ENCODE measurements around the gene DUSP12. TPM values are rescaled to one million over a fixed set of nuclear protein-coding genes. Genes with fewer than 3 reads are reported as not detected.
A peak's percentile ranks its signal among the peaks of the same experiment; 100 is the strongest.

The DUSP12 gene
- total and polyA plus RNA-seq, 2 experiments from 2014 or later, result 35.4 to 47.9 TPM

DNA sequence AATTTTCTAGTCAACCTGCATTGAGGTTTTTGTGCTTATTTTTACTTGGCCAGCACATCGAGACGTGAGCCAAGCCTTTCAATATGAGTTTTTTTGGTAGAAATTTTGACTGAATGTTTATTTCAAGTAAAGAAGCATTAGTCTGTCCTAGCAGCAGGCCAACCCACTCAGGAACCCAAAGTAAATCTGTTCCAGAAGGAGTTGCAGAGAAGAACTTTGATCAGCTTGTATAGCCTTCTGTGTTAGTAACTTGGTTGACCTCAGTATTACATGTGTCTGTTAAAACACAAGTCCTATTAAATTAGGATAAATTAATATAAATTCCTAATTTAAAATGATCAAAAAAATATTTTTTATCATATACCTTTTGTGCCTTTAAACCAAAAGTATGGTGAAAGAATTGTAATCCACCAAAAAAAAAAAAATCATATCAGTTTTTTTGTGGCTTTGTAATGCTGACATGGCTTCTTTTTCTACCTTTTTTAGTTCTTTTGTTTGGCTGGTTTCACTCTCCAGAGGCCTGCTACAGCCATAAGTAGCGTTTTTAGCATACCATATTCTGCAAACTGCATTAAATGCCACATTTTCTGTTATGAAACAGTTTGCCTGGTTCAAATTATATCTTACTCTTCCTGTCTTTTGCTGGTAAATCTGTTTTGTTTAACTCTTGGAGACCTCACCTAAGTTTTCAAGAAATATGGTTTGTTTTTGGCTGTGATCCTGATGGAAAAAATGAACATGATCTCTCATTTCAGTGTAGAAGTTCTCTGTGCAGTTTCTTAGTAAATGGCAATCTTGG, 56.0 kb downstream of the DUSP12 start:
- H3K9me3 ChIP-seq (ENCODE audit: low read depth), result no peaks in the 10 kb centered on the region
- peak overlapping the region; percentile 2 for H3K4me2 ChIP-seq
- peaks cover 19% of the 10 kb centered on the region for H3K4me1 ChIP-seq (ENCODE audit: insufficient read depth)
- no peak overlapping the region for H3K4me3 ChIP-seq
- H2AFZ ChIP-seq, result no peak overlapping the region
- DNase-seq (ENCODE audit: low spot score), result no peak
- TF ChIP-seq EZH2phosphoT487 (IDR thresholded peaks at IDR 0.05; ENCODE audit: low read depth, severe bottlenecking, unreplicated experiment) (no peak), EZH2 (IDR thresholded peaks at IDR 0.05; ENCODE audit: borderline replicate concordance) (no peak)
- TF ChIP-seq, protein P1, sequence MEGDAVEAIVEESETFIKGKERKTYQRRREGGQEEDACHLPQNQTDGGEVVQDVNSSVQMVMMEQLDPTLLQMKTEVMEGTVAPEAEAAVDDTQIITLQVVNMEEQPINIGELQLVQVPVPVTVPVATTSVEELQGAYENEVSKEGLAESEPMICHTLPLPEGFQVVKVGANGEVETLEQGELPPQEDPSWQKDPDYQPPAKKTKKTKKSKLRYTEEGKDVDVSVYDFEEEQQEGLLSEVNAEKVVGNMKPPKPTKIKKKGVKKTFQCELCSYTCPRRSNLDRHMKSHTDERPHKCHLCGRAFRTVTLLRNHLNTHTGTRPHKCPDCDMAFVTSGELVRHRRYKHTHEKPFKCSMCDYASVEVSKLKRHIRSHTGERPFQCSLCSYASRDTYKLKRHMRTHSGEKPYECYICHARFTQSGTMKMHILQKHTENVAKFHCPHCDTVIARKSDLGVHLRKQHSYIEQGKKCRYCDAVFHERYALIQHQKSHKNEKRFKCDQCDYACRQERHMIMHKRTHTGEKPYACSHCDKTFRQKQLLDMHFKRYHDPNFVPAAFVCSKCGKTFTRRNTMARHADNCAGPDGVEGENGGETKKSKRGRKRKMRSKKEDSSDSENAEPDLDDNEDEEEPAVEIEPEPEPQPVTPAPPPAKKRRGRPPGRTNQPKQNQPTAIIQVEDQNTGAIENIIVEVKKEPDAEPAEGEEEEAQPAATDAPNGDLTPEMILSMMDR (IDR thresholded peaks at IDR 0.05; ENCODE audit: poor library complexity), result no peak
- no peaks in the 10 kb centered on the region for H4K20me1 ChIP-seq (ENCODE audit: insufficient read depth, poor library complexity, severe bottlenecking)
- no peaks in the 10 kb centered on the region for H3K9me2 ChIP-seq (replicated peaks; ENCODE audit: insufficient read depth)
- no peaks in the 10 kb centered on the region for H3K79me2 ChIP-seq
- H3K27me3 ChIP-seq, result no peaks in the 10 kb centered on the region
- WGBS (ENCODE audit: low lambda C conversion rate, missing lambda C conversion rate), result 51% methylated on average over 3 of the region's 3 CpGs
- H3K27ac ChIP-seq, result peak overlapping the region; percentile 44
- H3K36me3 ChIP-seq (replicated peaks; ENCODE audit: insufficient read depth, low read depth), result no peaks in the 10 kb centered on the region

Small RNA genes within 50 kb of the gene (small RNA-seq; reads per million reads assigned to genes)
- not detected for gene RN7SL466P

Other genes starting within 250 kb of the DUSP12 start
- gene FCGR2A, start 244.3 kb upstream of the DUSP12 start, total RNA-seq, result 3.6 TPM in 2 replicates
- 0.64 and 1.0 TPM in 2 replicates for gene FCGR2A, start 244.3 kb upstream of the DUSP12 start, polyA plus RNA-seq
- 0.50 and 1.1 TPM in 2 replicates for gene HSPA6, start 225.2 kb upstream of the DUSP12 start, total RNA-seq
- 0.41 and 13.2 TPM in 2 replicates for gene HSPA6, start 225.2 kb upstream of the DUSP12 start, polyA plus RNA-seq
- gene FCGR3A, start 200.0 kb upstream of the DUSP12 start, total RNA-seq, result 0.17 and 2.2 TPM in 2 replicates
- gene FCGR3A, start 200.0 kb upstream of the DUSP12 start, polyA plus RNA-seq, result 0.31 and 0.80 TPM in 2 replicates
- not detected in 2 replicates for gene FCGR3B, start 118.6 kb upstream of the DUSP12 start, total RNA-seq
- 0.40 TPM in 1 of 2 replicates, not detected in the other for gene FCGR3B, start 118.6 kb upstream of the DUSP12 start, polyA plus RNA-seq
- gene FCGR2B, start 86.6 kb upstream of the DUSP12 start, total RNA-seq, result 0.52 TPM in 1 of 2 replicates, not detected in the other
- gene FCGR2B, start 86.6 kb upstream of the DUSP12 start, polyA plus RNA-seq, result not detected in 2 replicates
- 0.16 and 3.0 TPM in 2 replicates for gene FCRLA, start 42.6 kb upstream of the DUSP12 start, total RNA-seq
- 0.31 and 0.75 TPM in 2 replicates for gene FCRLA, start 42.6 kb upstream of the DUSP12 start, polyA plus RNA-seq
- gene FCRLB, start 28.2 kb upstream of the DUSP12 start, total RNA-seq, result 0.23 and 0.76 TPM in 2 replicates
- 0.60 and 1.5 TPM in 2 replicates for gene FCRLB, start 28.2 kb upstream of the DUSP12 start, polyA plus RNA-seq
- 27.8 and 29.8 TPM in 2 replicates for gene ATF6, start 16.5 kb downstream of the DUSP12 start, total RNA-seq
- gene ATF6, start 16.5 kb downstream of the DUSP12 start, polyA plus RNA-seq, result 13.4 and 15.3 TPM in 2 replicates